Measurements from ENCODE around the gene SLC1A3.

Gene SLC1A3

DNA sequence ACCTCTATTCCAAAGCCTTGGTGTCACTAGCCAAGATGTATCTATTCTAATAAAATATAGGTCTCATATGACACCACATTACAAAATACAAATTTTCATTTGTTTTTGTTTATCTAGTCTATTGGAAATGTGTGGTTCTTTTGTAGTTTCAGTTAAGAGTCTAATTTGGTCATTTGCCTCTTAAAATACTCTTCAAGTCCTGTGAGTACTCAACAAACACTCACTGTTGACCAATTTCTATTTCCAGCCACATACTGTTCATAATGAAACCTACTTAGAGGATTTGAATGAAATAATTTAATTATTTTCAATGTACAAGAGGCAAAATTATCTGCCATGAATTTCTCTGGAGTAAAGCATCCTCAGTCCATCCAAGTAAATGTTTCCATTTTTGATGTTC is 40.6 kb downstream of the SLC1A3 start:
- intact Hi-C loops (cut with DNase I) = no loop called here

DNA sequence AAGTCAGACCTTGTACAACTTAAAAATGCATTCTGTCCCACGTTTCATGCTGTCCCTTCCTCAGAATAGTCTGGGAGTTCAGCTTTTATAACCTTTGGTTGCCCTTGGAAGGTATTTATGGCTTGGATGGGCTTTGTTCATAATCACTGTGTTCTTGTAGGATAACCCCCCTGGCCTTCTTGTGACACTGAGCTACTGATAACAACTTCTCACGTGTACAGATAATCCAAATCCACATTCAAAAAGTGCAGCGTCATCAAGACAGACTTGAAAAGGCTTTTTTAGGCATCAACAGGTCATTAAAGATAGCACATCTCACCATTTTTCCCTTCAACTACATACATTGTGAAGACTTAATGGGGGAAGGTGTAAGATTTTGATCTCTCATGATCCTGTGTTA is 42.0 kb downstream of the SLC1A3 start:
- DNase-seq = no peak
- intact Hi-C loops (cut with DNase I) = no loop called here

More for the DNA sequence above, 40.6 kb downstream of the SLC1A3 start:
- no peak for DNase-seq

DNA sequence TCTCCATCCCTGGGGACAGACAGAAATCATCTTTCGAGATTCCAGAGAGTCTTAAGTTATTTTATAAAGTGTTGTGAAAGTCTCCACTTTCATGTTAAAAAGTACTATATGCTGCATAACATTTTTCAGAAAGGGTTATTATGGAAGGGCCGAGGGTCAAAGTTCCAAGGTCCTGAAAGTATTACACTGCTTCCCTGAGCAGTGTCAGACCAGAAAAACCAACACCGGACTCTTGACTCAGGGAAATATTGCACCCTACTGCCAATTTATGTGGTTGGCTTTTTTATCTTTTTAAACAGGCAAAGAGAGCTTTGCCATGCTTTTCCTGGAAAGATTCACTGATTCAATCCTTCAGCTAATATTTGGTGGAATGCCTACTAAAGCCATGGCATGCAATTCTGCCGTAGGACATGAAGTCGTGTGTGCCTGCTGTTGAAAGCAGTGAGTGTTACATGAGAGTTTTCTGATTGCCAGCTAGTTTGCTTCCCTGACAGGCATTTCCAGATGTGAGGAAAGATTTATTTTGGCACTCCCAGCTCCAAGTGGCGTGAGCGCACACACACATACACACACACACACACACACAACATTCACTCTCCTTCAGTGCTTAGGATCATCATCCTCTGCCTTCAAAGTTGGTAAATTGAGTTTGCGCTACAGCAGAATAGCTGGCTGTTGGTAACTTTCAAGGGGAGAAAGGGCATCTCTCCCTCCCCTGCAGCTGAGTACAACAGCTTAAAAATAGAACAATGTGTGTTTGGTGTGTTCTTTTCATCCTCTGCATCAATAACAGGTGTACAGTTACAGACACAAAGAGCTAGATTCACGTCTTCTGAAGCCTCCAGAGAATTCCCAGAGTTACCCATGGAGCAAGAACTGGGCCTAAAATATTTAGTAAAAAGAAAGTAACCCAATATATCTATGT is 45.6 kb downstream of the SLC1A3 start:
- no peak for DNase-seq
- intact Hi-C loops (cut with DNase I) = loop anchor here (5.0 kb wide), 1 partner anchor 35 kb away; no protein-coding TSS in a partner anchor

DNA sequence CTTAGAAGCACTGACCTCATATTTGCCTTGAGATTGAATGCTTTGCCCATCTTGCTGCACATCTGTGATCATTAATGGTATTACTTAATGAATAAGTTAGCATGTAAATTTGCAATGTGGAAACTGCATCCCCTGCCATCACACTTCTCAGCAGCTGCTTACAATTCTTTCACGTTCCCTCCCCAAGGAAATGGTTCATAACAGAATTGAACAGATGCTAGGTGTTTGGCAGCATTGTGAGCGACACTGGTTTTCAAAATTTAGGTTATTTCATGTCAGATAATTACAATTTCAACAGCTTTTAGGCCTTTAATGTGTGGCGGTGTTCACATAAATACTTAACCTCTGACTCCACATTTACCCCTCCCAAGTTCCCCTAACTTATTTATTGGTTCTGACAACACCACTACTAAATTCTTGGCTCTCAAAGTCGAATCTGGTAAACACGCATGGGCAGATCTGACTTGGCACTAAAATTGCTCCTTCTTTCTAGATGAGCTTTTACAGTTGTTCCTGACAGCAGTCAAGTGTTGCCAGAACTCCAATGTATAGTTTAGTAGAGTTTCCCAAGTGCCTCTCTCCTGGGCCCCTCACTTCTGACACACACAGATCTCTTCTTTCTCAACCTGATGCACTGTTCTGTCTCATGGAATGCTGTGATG is 46.8 kb downstream of the SLC1A3 start:
- DNase-seq = no peak
- intact Hi-C loops (cut with DNase I) = loop anchor here (5.0 kb wide), 1 partner anchor 36 kb away; no protein-coding TSS in a partner anchor

DNA sequence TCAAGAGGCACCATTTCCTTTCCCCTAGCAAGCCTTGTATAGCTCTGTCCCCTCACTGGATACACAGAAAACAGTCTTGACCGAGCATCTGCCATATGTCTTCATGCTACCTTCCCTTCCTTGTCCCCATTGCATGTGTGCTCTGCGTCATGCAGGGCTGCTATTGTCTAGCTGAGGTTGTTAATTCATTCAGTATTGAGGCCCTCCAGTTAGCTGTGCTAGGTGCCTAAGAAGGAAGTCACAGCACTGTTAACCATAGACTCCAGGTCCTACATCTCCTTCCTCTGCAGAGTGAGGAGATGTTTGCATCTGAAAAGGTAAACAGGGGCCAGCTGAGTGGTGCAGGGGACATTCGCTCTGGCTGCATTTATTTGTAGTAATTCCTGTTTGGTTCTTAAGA is 48.2 kb downstream of the SLC1A3 start:
- DNase-seq = no peak
- intact Hi-C loops (cut with DNase I) = loop anchor here (5.0 kb wide), 1 partner anchor 37 kb away; no protein-coding TSS in a partner anchor

DNA sequence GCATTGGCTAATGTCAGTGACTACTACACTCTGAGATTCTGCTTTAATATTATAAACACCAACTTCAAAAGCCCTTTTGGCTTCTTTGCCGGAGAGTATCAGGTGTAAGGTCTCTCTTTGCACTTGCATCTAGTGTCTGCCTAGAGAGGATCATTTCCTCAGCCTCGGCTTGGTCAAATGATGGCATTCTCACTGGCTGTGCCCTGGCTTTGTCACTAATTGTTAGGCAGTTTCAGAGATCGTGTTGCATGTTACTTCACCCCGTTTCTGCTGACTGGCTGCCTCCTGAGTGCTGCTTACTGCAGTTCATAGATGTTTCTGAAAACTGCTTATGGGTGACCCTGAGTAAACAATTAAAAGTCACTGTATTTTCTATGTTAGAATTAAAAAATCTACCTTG is 48.8 kb downstream of the SLC1A3 start:
- intact Hi-C loops (cut with DNase I) = no loop called here
- DNase-seq = peak in 33 of 42 donors; percentile 12 to 76 (median 44)

DNA sequence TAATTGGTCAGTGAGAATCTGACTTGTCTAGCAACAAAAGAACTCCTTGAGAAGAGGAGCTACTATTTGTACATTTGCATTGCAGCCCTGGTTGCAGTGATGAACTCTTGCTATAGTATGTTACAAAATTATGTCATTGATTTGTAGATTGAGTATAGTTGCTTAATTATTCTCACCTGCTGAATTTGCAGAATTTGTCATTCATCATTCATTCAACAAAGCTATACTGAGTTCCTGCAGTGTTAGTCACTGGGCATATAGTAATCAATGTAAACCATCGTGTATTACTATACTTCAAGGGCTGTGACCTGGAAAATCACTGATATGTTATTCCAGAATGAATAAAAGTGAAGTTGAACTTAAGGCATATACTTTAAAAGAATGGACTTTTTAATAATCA is 50.1 kb downstream of the SLC1A3 start:
- no peak for DNase-seq
- intact Hi-C loops (cut with DNase I) = no loop called here

DNA sequence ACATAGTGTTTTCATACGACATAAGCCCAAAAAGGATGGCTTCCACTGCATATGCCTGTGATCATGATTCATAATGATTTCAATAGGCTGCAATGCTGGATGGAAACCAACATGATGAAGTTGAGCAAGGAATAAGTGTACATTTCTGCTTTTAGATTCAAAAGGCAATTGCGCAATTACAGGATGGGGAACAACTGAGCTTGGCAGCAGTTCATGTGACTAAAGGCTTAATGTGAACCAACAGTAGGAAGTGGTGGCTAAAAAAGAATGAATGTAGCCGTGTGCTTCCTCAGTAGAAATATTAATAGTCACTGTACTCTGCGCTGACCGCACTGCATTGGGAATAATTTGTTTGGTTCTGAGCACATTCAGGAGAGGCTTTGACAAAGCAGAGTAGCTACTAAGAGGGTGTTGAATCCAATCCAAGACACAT is 51.2 kb downstream of the SLC1A3 start:
- intact Hi-C loops (cut with DNase I) = no loop called here
- peak in 9 of 42 donors; percentile 11 to 65 (median 41) for DNase-seq

DNA sequence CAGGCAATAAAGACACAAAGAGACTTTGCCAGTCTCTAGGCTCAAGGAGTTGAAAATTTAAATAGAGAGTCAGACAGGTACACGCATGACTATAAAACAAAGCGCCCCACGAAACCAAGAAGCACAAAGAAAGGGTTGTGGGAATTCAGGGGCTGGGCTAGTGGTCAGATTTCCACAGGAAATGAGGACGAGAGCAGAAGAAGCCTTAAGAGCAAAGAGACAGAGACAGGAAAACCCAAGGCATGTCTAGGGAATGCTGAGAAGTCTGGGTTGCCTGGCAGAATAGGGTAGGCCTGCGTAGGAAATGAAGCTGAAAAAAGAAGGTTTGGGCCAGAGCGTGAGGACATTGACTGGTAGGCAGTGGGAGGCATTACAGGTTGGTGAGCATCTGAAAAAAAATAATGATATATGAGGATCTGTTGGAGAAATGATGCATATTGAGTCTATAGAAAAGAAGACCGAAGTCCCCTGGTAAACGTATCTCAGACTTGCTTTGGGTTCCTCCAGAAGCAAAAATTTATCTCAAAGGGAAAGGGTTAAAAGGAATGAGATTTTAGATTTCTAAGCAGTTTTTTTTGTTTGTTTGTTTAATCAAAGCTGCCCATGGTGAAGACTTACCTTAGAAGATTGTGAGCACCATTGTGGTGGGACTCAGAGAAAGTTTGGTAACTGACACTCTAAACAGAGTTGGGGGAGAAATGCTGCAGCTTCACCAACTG is 51.8 kb downstream of the SLC1A3 start:
- no peak for DNase-seq
- intact Hi-C loops (cut with DNase I) = no loop called here

DNA sequence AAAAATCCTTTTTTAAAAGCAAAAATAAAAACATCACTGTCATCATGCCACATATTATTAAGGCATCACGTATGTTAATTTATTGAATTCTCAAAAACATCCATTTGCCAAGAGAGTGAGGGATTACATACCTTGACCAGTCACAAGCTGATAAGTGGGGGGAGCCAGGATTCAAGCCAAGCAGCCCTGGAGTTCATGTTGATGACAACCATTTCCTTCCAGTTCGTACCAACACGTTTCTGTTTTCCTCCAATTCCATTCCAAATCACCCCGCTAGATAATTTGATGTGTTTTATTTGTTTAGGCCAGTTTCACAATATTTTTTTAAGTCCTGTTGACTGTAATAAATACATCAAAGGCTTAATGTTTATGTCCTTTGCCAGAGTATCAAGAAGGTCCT is 53.0 kb downstream of the SLC1A3 start:
- intact Hi-C loops (cut with DNase I) = no loop called here
- no peak for DNase-seq

DNA sequence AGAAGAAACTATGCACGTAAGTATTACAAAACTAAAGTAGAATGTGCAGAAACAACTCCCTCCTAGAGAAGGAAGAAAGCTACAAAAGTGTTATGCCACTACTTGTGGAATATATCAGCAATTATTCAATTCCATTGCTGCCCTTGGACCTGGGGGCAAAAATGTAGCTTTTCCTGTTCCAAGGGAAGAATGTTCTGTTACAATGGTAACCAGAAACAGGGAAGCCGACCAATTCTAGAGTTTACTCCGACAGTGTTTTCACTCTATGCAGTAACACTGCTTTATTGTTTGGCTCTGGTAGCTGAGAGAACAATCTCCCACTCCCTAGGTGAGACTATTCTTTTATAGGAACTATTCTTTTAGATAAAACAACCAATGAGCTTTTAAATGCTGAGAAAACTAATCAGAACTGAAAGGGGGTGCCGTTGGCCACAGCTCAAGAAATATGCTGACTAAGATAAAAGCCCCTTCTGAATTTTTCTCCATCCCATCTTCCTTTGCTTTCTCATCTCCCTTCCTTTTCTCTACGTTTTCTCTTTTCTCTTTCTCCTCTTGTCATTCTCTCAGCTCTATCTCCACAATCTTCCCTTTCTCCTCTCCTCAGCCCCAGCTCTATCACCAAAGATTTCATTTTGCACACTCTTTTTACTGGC is 54.1 kb downstream of the SLC1A3 start:
- intact Hi-C loops (cut with DNase I) = no loop called here
- DNase-seq = peak in 1 of 42 donors; percentile 26

DNA sequence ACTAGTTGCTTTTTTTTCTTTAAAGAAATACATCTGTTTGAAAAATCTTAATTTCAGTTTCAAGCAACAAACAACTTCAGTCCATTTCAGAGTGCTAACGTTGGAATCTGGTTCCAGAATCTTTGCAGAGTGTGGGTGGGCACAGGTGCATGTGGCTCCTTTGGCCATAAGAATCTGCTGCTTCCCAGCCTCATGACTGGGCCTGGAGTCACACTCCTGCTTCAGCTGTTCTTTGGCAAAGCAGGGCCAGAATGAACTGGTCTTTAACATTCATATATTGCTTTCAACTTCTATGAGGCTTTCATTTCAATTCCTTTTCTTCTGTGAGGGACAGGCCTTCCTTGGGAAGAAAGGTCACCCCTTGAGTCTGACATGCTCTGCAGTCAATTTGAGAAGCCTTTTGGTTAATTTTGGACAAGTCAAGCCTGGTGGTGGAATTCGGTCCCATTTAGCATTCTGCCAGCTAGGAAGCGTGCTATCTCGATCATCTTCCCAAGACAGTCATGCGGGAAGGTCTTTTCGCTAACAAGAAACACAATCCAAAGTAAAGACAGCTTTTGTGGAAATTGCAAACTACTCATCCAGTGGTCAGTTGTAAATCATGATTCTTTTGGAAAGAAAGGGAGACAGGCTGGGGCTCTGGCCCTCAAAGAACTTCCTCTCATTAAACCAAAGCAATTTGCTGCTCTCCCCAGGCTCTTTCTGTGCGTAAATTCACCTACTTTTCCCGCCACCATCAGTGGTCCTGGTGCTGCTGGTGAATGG is 55.2 kb downstream of the SLC1A3 start:
- intact Hi-C loops (cut with DNase I) = no loop called here
- no peak for DNase-seq

DNA sequence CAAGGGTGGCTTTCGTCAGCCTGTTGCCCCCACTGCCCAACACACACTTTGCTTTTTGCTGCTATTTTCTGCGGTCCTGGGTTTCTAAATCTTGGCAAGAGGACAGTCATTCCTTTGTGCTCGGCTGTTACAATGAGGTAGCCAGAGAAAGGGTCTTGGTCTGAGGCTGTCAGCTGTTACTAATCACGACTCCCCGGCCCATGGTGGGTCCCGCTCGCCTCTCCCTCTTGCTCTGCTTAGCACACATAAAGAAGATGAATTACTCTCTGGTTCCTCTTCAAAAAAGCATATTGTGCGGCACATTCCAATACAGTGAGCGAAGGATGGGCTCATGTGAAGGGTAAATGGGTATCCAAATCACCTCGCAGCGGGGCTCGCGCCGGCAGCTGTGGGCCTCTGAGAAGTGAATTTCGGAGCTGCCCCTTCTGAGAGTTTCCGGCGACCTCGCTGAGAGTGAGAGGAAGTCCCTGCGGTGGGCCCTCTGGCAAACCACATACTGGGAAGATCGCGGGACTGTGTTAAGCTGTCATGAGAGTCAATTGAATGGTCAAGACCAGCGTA is 56.0 kb downstream of the SLC1A3 start:
- intact Hi-C loops (cut with DNase I) = no loop called here
- DNase-seq = peak in 38 of 42 donors; percentile 32 to 90 (median 62)

DNA sequence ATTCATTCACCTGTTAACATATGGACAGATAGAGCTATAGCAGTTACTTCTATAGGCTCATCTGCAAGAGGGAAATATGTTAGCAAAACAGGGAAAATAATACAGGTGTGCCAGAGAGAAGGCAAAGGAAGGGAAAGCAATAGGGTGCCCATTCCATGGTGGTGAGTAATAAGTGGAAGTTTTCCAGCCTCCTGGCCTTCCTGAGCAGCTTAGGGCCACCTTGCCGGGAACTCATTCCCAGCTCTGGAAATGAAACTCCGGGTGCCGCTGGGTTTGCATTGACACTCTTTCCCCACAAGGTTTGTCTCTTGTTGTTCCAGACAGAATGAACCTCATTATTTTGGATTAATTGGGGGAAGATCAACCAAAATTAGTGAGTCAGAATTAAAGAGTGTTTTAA is 58.4 kb downstream of the SLC1A3 start:
- intact Hi-C loops (cut with DNase I) = no loop called here
- DNase-seq = peak in 6 of 42 donors; percentile 24 to 75 (median 55)

DNA sequence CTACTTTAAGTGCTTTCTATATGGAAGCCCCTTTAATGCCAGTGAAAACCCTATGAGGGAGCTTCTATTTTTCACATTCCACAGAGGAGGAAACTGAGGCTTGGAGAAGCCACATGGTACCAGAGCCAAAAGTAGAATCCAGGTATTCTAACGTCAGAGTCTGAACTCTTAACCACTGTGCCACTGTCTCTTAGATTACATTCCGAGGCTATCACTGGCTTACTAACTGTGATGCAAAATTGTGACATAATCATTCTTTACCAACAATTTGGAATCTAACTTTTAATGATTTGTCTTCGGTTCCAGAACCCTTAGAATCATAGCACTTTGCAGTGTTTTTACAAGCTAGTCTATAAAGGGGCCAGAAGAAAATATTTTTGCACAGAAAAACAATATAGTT is 59.2 kb downstream of the SLC1A3 start:
- no peak for DNase-seq
- intact Hi-C loops (cut with DNase I) = no loop called here

DNA sequence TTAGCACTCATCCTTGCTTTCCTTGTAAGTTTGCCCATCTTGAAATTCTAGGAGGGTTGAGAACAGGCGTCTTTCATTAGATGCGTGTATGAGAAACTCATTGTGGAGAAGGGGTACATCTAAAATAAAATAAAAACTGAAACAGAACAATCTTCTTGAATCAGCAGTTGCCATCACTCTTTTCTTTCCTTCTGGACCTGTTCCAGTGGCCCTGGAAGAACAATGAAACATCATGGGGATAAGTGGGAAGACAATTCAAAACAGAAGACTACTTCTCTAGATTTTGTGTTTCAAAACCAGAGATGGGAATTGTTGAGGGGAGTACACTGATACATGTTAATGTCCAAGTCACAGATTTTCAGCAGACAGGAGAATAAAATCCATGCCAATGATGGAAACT is 59.9 kb downstream of the SLC1A3 start:
- no peak for DNase-seq
- intact Hi-C loops (cut with DNase I) = no loop called here

DNA sequence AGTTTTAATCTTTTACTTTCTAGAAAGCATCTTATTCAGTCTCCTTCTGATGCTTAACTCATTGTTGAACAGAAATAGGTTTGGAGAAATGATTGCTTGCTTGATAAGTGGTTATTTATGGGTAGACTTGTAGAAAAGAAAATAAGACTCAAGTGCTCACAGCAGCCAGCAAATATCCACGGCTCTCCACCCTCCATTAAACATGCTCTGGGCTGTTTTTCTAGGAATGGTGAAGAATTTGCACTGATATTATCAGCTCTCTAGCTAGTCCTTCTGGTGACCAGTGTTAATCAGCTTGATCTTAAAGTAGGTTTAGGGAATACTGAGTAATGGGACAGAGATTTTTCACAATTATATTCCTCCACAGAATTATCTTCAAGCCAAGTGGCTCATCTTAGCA is 60.6 kb downstream of the SLC1A3 start:
- no peak for DNase-seq
- intact Hi-C loops (cut with DNase I) = no loop called here

DNA sequence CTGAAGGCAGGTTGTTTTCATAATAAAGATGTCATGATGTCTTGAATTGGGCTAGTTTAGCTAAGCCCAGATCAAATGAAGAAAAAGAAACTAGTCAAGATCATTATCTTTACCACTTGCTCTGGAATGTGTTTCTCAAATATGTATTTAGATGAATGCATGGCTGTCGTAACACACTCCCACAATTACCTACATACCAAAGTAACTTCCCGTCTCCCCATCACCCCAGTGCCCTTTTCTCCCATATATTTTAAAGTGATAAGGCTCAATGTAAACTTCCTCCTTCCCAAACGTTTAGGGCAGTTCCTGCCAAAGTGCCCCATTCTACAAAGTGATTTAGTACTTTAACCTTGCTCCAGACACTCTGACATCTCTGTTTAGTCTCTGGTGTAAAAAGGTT is 61.4 kb downstream of the SLC1A3 start:
- intact Hi-C loops (cut with DNase I) = no loop called here
- DNase-seq = no peak
